GM23338 (cell line): ENCODE results near the gene RBP7.

Source experiments
- CTCF ChIP-seq, 2 experiments: fragments of 200-600 bp in 1 of 2; sonication (generic) in 1 of 2; conservative IDR thresholded peaks; 2 replicates each; pipeline versions ENCODE4 v1.5.1 to v1.6.1; 2016 to 2017; ENCODE audit warnings: antibody characterized with exemption in 2 of 2, low read depth in 2 of 2, mild to moderate bottlenecking in 2 of 2, moderate library complexity in 1 of 2
- EZH2 ChIP-seq: fragments of 200-600 bp; sonication (generic); IDR thresholded peaks from one replicate; pipeline ENCODE4 v1.8.0; 2017; ENCODE audit warnings: antibody characterized with exemption, mild to moderate bottlenecking, low read depth; ENCODE audit not compliant: unreplicated experiment
- EZH2phosphoT487 ChIP-seq: fragments of 200-600 bp; sonication (generic); IDR thresholded peaks from one replicate; pipeline ENCODE4 v1.8.1; 2018; ENCODE audit warnings: antibody characterized with exemption; ENCODE audit not compliant: unreplicated experiment
- JUNB ChIP-seq: IDR thresholded peaks from one replicate; pipeline ENCODE4 v1.6.1; 2016; ENCODE audit warnings: antibody characterized with exemption; ENCODE audit not compliant: unreplicated experiment
- POLR2AphosphoS5 ChIP-seq: IDR thresholded peaks from 2 replicates; pipeline ENCODE4 v1.6.1; 2016; ENCODE audit warnings: antibody characterized with exemption, low read depth
- REST ChIP-seq: IDR thresholded peaks from one replicate; pipeline ENCODE4 v1.6.1; 2018; ENCODE audit warnings: antibody characterized with exemption; ENCODE audit not compliant: unreplicated experiment
- ZNF114 ChIP-seq: fragments of 250-450 bp; sonication (Bioruptor Pico); IDR thresholded peaks from 2 replicates; pipeline ENCODE4 v1.5.0; 2020; ENCODE audit warnings: mild to moderate bottlenecking, moderate library complexity

GRCh38 chr1:10019561-10019960 is 22.5 kb downstream of the RBP7 start:
- TF ChIP-seq POLR2AphosphoS5 (no peak), CTCF (conservative IDR thresholded peaks at IDR 0.05; ENCODE audit: low read depth in 2 of 2) (no peak), EZH2phosphoT487 (no peak), JUNB (no peak), ZNF114 (CRISPR knock-in tag) (no peak), EZH2 (no peak), REST (no peak)
